HG02678 (cell line): ENCODE data around the gene RXFP1.

Source experiments
- ATAC-seq: cut with Tn5 transposase; IDR thresholded peaks from one replicate; pipeline ENCODE4 v1.9.1; 2021; ENCODE audit warnings: mild to moderate bottlenecking, moderate library complexity; ENCODE audit not compliant: unreplicated experiment

The RXFP1 gene

GRCh38 chr4:158521484-158522088 is at the start of gene RXFP1:
TSS of gene RXFP1 (plus strand) at chr4:158521882. CDS start at chr4:158521977, 95 bp downstream.
- no peak for ATAC-seq

GRCh38 chr4:158481811-158482210 is 39.9 kb upstream of the RXFP1 start:
- ATAC-seq = no peak

- ATAC-seq = no peak
These were observed 37.4 kb upstream of the RXFP1 start for GRCh38 chr4:158484173-158484885.

GRCh38 chr4:158490629-158491028 is 31.1 kb upstream of the RXFP1 start:
- no peak for ATAC-seq

- no peak for ATAC-seq
These were observed 29.3 kb upstream of the RXFP1 start for GRCh38 chr4:158492391-158492790.

GRCh38 chr4:158496030-158496741 is 25.5 kb upstream of the RXFP1 start:
- ATAC-seq = no peak

GRCh38 chr4:158500054-158500453 is 21.6 kb upstream of the RXFP1 start:
- no peak for ATAC-seq

GRCh38 chr4:158513256-158513655 is 8.4 kb upstream of the RXFP1 start:
- ATAC-seq = no peak

GRCh38 chr4:158519226-158519625 is 2.5 kb upstream of the RXFP1 start:
- no peak for ATAC-seq

GRCh38 chr4:158523990-158524535 is 2.4 kb downstream of the RXFP1 start:
- no peak for ATAC-seq

GRCh38 chr4:158527516-158527915 is 5.8 kb downstream of the RXFP1 start:
- ATAC-seq = no peak

- no peak for ATAC-seq
These were observed 7.8 kb downstream of the RXFP1 start for GRCh38 chr4:158529505-158529904.

- no peak for ATAC-seq
These were observed 8.7 kb downstream of the RXFP1 start for GRCh38 chr4:158530381-158530780.

- ATAC-seq = no peak
These were observed 9.2 kb downstream of the RXFP1 start for GRCh38 chr4:158530898-158531297.

- ATAC-seq = no peak
These were observed 11.0 kb downstream of the RXFP1 start for GRCh38 chr4:158532556-158533231.

GRCh38 chr4:158534727-158535126 is 13.0 kb downstream of the RXFP1 start:
- ATAC-seq = no peak

- ATAC-seq = no peak
These were observed 13.5 kb downstream of the RXFP1 start for GRCh38 chr4:158535130-158535614.

GRCh38 chr4:158536833-158537232 is 15.2 kb downstream of the RXFP1 start:
- ATAC-seq = no peak

GRCh38 chr4:158538176-158538575 is 16.5 kb downstream of the RXFP1 start:
- no peak for ATAC-seq

GRCh38 chr4:158538911-158539310 is 17.2 kb downstream of the RXFP1 start:
- no peak for ATAC-seq
